WTC11 (cell line): ENCODE data around the gene GARS1. TPM values are rescaled to one million over a fixed set of nuclear protein-coding genes. Genes with fewer than 3 reads are reported as not detected.

ENCODE experiments used
- AFF4 ChIP-seq: sonication (generic); formaldehyde crosslinking; IDR thresholded peaks from 2 replicates; pipeline ENCODE4 v1.8.1; 2023; ENCODE audit warnings: mild to moderate bottlenecking, missing genetic modification reagents, borderline replicate concordance
- CREB1 ChIP-seq: sonication (generic); formaldehyde crosslinking; IDR thresholded peaks from 2 replicates; pipeline ENCODE4 v1.8.0; 2023; ENCODE audit warnings: mild to moderate bottlenecking, missing genetic modification reagents
- CTCF ChIP-seq: fragments of 200-600 bp; IDR thresholded peaks from 2 replicates; pipeline ENCODE4 v1.8.0; 2022; ENCODE audit warnings: antibody characterized with exemption
- FOXJ3 ChIP-seq: sonication (generic); formaldehyde crosslinking; IDR thresholded peaks from 2 replicates; pipeline ENCODE4 v1.9.0; 2021; ENCODE audit warnings: missing genetic modification reagents, mild to moderate bottlenecking, borderline replicate concordance
- FOXP1 ChIP-seq: sonication (generic); formaldehyde crosslinking; IDR thresholded peaks from 2 replicates; pipeline ENCODE4 v1.8.0; 2022; ENCODE audit warnings: missing genetic modification reagents, mild to moderate bottlenecking, moderate library complexity, borderline replicate concordance
- FOXP4 ChIP-seq: sonication (generic); formaldehyde crosslinking; IDR thresholded peaks from 2 replicates; pipeline ENCODE4 v1.8.0; 2022; ENCODE audit warnings: mild to moderate bottlenecking, missing genetic modification reagents
- GTF2I ChIP-seq: fragments of 250-450 bp; sonication (Bioruptor Pico); conservative IDR thresholded peaks from 2 replicates; pipeline ENCODE4 v1.4.0; 2021; ENCODE audit warnings: mild to moderate bottlenecking
- JUN ChIP-seq: sonication (generic); formaldehyde crosslinking; IDR thresholded peaks from 2 replicates; pipeline ENCODE4 v1.8.0; 2023; ENCODE audit warnings: mild to moderate bottlenecking, missing genetic modification reagents
- MAX ChIP-seq: sonication (generic); formaldehyde crosslinking; IDR thresholded peaks from 2 replicates; pipeline ENCODE4 v1.8.0; 2022; ENCODE audit warnings: mild to moderate bottlenecking, missing genetic modification reagents
- MLX ChIP-seq: sonication (generic); formaldehyde crosslinking; IDR thresholded peaks from 2 replicates; pipeline ENCODE4 v1.8.1; 2023; ENCODE audit warnings: mild to moderate bottlenecking, missing genetic modification reagents, moderate library complexity
- NFE2L1 ChIP-seq: sonication (generic); formaldehyde crosslinking; IDR thresholded peaks from 2 replicates; pipeline ENCODE4 v1.8.1; 2023; ENCODE audit warnings: missing genetic modification reagents
- PRRX2 ChIP-seq: fragments of 250-450 bp; sonication (Bioruptor Pico); IDR thresholded peaks from 2 replicates; pipeline ENCODE4 v1.8.0; 2021; ENCODE audit warnings: mild to moderate bottlenecking
- TEAD4 ChIP-seq: sonication (generic); formaldehyde crosslinking; IDR thresholded peaks from 2 replicates; pipeline ENCODE4 v1.8.0; 2022; ENCODE audit warnings: mild to moderate bottlenecking, missing genetic modification reagents
- ZMAT4 ChIP-seq: fragments of 250-450 bp; sonication (Bioruptor Pico); IDR thresholded peaks from 2 replicates; pipeline ENCODE4 v1.9.0; 2021; ENCODE audit warnings: mild to moderate bottlenecking
- ZNF317 ChIP-seq: sonication (generic); formaldehyde crosslinking; IDR thresholded peaks from 2 replicates; pipeline ENCODE4 v1.8.1; 2023; ENCODE audit warnings: low read depth, mild to moderate bottlenecking, moderate library complexity, missing genetic modification reagents, borderline replicate concordance
- total RNA-seq: library from RNA; stranded (reverse); gene quantifications from 3 replicates; pipeline ENCODE4 v1.2.3, GENCODE V29; 2021
- TF ChIP-seq, protein P1 (sequence below): sonication (generic); formaldehyde crosslinking; IDR thresholded peaks from 2 replicates; pipeline ENCODE4 v1.8.0; 2023; ENCODE audit warnings: mild to moderate bottlenecking, missing genetic modification reagents
- TF ChIP-seq, protein P2 (sequence below): fragments of 250-450 bp; sonication (Bioruptor Pico); IDR thresholded peaks from 2 replicates; pipeline ENCODE4 v2.1.2; 2022; ENCODE audit warnings: mild to moderate bottlenecking, moderate library complexity
- TF ChIP-seq, protein P3 (sequence below): sonication (generic); formaldehyde crosslinking; conservative IDR thresholded peaks from 2 replicates; pipeline ENCODE4 v1.8.1; 2022; ENCODE audit warnings: mild to moderate bottlenecking, missing genetic modification reagents
- TF ChIP-seq, protein P4 (sequence below): sonication (generic); formaldehyde crosslinking; IDR thresholded peaks from 2 replicates; pipeline ENCODE4 v1.8.0; 2023; ENCODE audit warnings: missing genetic modification reagents

GARS1 gene
- total RNA-seq, 1 experiment from 2014 or later: 236 TPM

DNA sequence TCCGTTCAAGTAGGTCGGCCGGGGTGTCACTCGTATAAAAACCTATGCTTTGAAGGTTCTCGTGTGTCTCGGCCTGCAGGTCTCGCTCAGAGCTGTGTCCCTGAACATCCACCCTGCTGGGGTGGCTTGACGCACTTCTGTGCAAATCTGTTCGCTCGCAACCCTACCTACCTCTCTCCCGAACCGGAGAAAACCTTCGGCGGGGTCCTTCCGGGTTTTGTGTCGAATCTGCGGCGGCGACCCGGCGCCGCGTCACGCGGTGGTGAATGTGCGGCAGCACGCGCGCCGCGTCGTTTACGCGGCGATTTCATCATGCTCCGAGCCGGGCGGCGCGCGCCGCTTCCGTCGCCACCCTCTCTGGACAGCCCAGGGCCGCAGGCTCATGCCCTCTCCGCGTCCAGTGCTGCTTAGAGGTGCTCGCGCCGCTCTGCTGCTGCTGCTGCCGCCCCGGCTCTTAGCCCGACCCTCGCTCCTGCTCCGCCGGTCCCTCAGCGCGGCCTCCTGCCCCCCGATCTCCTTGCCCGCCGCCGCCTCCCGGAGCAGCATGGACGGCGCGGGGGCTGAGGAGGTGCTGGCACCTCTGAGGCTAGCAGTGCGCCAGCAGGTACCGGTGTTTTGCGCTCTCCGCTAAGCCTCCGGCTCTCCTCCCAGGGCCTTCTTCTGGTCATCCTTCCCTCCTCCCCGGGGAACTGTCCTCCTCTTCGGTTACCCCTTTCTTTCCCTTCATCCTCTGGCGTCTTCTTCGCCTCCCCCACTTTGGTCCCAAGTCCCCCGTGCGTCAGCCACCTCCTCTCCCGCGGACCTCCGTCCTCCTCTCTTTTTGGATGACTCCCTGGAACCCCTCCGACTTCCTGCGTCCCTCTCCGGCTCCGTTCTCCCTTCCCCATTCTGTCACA lies at the start of gene GARS1 (continued):
- TF ChIP-seq CREB1 (CRISPR knock-in tag) (peak; percentile 78; the same call in 1 of the 2 replicates), TEAD4 (CRISPR knock-in tag) (0 out of 2 replicates have a peak, but pooled peaks have one; percentile 66), PRRX2 (CRISPR knock-in tag) (no peak), MAX (peak; percentile 98), NFE2L1 (CRISPR knock-in tag) (no peak), ZNF317 (0 out of 2 replicates have a peak, but pooled peaks have one; percentile 34), CTCF (no peak), ZMAT4 (CRISPR knock-in tag) (no peak), FOXP4 (CRISPR knock-in tag) (peak; percentile 92; the same call in 1 of the 2 replicates), GTF2I (no peak), FOXP1 (CRISPR knock-in tag) (peak; percentile 75; the same call in 1 of the 2 replicates), AFF4 (CRISPR knock-in tag) (no peak; the same call in 1 of the 2 replicates), JUN (CRISPR knock-in tag) (peak; percentile 63; the same call in 1 of the 2 replicates), FOXJ3 (no peak), MLX (CRISPR knock-in tag) (peak; percentile 29; the same call in 1 of the 2 replicates)
- TF ChIP-seq, protein P1, sequence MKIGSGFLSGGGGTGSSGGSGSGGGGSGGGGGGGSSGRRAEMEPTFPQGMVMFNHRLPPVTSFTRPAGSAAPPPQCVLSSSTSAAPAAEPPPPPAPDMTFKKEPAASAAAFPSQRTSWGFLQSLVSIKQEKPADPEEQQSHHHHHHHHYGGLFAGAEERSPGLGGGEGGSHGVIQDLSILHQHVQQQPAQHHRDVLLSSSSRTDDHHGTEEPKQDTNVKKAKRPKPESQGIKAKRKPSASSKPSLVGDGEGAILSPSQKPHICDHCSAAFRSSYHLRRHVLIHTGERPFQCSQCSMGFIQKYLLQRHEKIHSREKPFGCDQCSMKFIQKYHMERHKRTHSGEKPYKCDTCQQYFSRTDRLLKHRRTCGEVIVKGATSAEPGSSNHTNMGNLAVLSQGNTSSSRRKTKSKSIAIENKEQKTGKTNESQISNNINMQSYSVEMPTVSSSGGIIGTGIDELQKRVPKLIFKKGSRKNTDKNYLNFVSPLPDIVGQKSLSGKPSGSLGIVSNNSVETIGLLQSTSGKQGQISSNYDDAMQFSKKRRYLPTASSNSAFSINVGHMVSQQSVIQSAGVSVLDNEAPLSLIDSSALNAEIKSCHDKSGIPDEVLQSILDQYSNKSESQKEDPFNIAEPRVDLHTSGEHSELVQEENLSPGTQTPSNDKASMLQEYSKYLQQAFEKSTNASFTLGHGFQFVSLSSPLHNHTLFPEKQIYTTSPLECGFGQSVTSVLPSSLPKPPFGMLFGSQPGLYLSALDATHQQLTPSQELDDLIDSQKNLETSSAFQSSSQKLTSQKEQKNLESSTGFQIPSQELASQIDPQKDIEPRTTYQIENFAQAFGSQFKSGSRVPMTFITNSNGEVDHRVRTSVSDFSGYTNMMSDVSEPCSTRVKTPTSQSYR (CRISPR knock-in tag): peak; percentile 76; the same call in 1 of the 2 replicates
- TF ChIP-seq, protein P2, sequence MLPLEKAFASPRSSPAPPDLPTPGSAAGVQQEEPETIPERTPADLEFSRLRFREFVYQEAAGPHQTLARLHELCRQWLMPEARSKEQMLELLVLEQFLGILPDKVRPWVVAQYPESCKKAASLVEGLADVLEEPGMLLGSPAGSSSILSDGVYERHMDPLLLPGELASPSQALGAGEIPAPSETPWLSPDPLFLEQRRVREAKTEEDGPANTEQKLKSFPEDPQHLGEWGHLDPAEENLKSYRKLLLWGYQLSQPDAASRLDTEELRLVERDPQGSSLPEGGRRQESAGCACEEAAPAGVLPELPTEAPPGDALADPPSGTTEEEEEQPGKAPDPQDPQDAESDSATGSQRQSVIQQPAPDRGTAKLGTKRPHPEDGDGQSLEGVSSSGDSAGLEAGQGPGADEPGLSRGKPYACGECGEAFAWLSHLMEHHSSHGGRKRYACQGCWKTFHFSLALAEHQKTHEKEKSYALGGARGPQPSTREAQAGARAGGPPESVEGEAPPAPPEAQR (CRISPR knock-in tag): no peak
- TF ChIP-seq, protein P3, sequence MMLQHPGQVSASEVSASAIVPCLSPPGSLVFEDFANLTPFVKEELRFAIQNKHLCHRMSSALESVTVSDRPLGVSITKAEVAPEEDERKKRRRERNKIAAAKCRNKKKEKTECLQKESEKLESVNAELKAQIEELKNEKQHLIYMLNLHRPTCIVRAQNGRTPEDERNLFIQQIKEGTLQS (CRISPR knock-in tag): peak; percentile 96
- TF ChIP-seq, protein P4, sequence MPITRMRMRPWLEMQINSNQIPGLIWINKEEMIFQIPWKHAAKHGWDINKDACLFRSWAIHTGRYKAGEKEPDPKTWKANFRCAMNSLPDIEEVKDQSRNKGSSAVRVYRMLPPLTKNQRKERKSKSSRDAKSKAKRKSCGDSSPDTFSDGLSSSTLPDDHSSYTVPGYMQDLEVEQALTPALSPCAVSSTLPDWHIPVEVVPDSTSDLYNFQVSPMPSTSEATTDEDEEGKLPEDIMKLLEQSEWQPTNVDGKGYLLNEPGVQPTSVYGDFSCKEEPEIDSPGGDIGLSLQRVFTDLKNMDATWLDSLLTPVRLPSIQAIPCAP: no peak
